Measurements from ENCODE around the gene AFG3L2. TPM values are rescaled to one million over a fixed set of nuclear protein-coding genes. Genes with fewer than 3 reads are reported as not detected.

AFG3L2 gene
- total and polyA plus RNA-seq, 2 of the 8 experiments (the other 6 are each of a cell fraction or from before 2014, with no cell fraction given): 29.7 to 84.8 TPM

DNA sequence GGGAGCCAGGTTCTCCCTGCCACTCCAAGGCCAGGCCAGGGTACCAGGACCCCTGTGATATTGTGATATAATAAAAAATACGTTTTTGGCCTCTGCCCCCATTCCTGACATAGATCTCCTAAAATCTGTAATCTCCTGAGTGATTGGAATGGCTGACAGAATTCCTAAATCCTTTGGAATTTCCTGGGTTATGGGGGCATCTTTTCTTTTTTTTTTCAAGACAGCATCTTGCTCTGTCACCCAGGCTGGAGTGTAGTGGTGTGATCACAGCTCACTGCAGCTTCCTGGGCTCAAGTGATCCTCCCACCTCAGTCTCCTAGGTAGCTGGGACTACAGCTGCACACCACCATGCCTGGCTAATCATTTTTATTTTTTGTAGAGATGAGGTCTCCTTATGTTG lies 95.2 kb downstream of the AFG3L2 start:
- no peak overlapping the region for H2BK120ac ChIP-seq (replicated peaks; ENCODE audit: low read depth, low read length)
- POLR2A ChIA-PET (ENCODE audit: partially characterized antibody): interaction anchor here (2.8 to 2.9 kb wide), 2 partner anchors 27 to 54 kb away, joined by 9 to 17 read pairs; partner anchors contain the start of gene TUBB6
- H2BK20ac ChIP-seq (ENCODE audit: low read length): no peak overlapping the region
- WGBS, 2 experiments (ENCODE audit: extremely low coverage in 1 of 2, insufficient coverage in 1 of 2, insufficient read length in 1 of 2, insufficient replicate concordance in 2 of 2, low coverage in 1 of 2, low lambda C conversion rate in 2 of 2, missing lambda C conversion rate in 1 of 2): 62% methylated on average over 1 of the region's 1 CpG; no CpG with 5 or more reads in 1 of the 2 experiments
- H3K9ac ChIP-seq (replicated peaks in 1 of 4; ENCODE audit: extremely low read depth in 1 of 4, low read depth in 3 of 4, low read length in 3 of 4): no peak overlapping the region
- H4K5ac ChIP-seq (ENCODE audit: insufficient read length, low read depth, low read length): no peak overlapping the region
- no peak overlapping the region for H2BK5ac ChIP-seq (ENCODE audit: low read depth, low read length)
- H3K27me3 ChIP-seq (replicated peaks in 1 of 4; ENCODE audit: control insufficient read depth in 3 of 4, extremely low read depth in 1 of 4, insufficient read depth in 3 of 4, low read length in 3 of 4): peaks cover 0 to 10% (median 2%) of the 10 kb centered on the region in 4 experiments; a peak in 6 of 7 replicates
- H4K91ac ChIP-seq (replicated peaks; ENCODE audit: insufficient read length, low read length): no peak overlapping the region
- CTCF ChIA-PET (ENCODE audit: partially characterized antibody): interaction anchor here (0.8 to 3.5 kb wide), 11 partner anchors 10 to 109 kb away, joined by 3 to 21 read pairs (median 10); partner anchors contain the start of gene AFG3L2
- no peaks in the 10 kb centered on the region for H4K20me1 ChIP-seq (replicated peaks in 1 of 2; ENCODE audit: control insufficient read depth in 1 of 2, insufficient read depth in 2 of 2, low read length in 2 of 2)
- no peak overlapping the region for H3K18ac ChIP-seq (ENCODE audit: extremely low read depth, low read length)
- H3K9me3 ChIP-seq (ENCODE audit: insufficient read depth in 2 of 2, low read depth in 1 of 2, low read length in 1 of 2): no peaks in the 10 kb centered on the region
- no peak overlapping the region for H3K4me2 ChIP-seq (ENCODE audit: insufficient read depth in 1 of 2, low read depth in 2 of 2, low read length in 2 of 2)
- DNase-seq (ENCODE audit: low read depth in 1 of 2, low spot score in 2 of 2) (no peak), FAIRE-seq (no peak)
- H3K4me3 ChIP-seq (ENCODE audit: extremely low read depth in 1 of 4, insufficient read depth in 2 of 4, low read depth in 3 of 4, low read length in 4 of 4): no peak overlapping the region
- H3K56ac ChIP-seq (replicated peaks; ENCODE audit: insufficient read length, low read depth, low read length): no peak overlapping the region
- no peaks in the 10 kb centered on the region for H3K79me1 ChIP-seq (ENCODE audit: low read depth, low read length)
- H2BK12ac ChIP-seq (ENCODE audit: low read depth, low read length): no peak overlapping the region
- no peak overlapping the region for H3K27ac ChIP-seq (ENCODE audit: low read depth, low read length)
- H3K4ac ChIP-seq (replicated peaks; ENCODE audit: insufficient read length, low read depth, low read length): no peak overlapping the region
- H3K23me2 ChIP-seq (ENCODE audit: low read depth, low read length): no peaks in the 10 kb centered on the region
- no peak overlapping the region for H3K23ac ChIP-seq (ENCODE audit: insufficient read length)
- no peaks in the 10 kb centered on the region for H3K79me2 ChIP-seq (ENCODE audit: control insufficient read depth in 1 of 2, insufficient read depth in 2 of 2, low read length in 2 of 2)
- H3K14ac ChIP-seq (ENCODE audit: insufficient read length): no peak overlapping the region
- H3K4me1 ChIP-seq (replicated peaks in 1 of 4; ENCODE audit: control insufficient read depth in 3 of 4, insufficient read depth in 4 of 4, low read length in 3 of 4): peaks cover 0 to 10% (median 7%) of the 10 kb centered on the region in 4 experiments; a peak in 6 of 7 replicates
- TF ChIP-seq ZNF274 (IDR thresholded peaks at IDR 0.05; ENCODE audit: borderline replicate concordance, extremely low read depth, low read length): no peak
- no peak for TF ChIP-seq KDM4A (IDR thresholded peaks at IDR 0.05; ENCODE audit: low read depth, low read length, severe bottlenecking)
- TF ChIP-seq YY1 (IDR thresholded peaks at IDR 0.05; ENCODE audit: low read depth, low read length): no peak
- TF ChIP-seq CBX8 (IDR thresholded peaks at IDR 0.05; ENCODE audit: borderline replicate concordance, low read depth, low read length): no peak
- TF ChIP-seq HDAC2 (IDR thresholded peaks at IDR 0.05; ENCODE audit: borderline replicate concordance in 1 of 2, low read depth in 2 of 2, low read length in 2 of 2): no peak
- TF ChIP-seq SIN3A (conservative IDR thresholded peaks at IDR 0.05 in 1 of 2, IDR thresholded peaks at IDR 0.05 in 1 of 2; ENCODE audit: low read depth in 1 of 2, low read length in 2 of 2): no peak
- no peak for TF ChIP-seq POU5F1 (IDR thresholded peaks at IDR 0.05; ENCODE audit: low read depth, low read length)
- TF ChIP-seq, protein P1, sequence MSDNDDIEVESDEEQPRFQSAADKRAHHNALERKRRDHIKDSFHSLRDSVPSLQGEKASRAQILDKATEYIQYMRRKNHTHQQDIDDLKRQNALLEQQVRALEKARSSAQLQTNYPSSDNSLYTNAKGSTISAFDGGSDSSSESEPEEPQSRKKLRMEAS (IDR thresholded peaks at IDR 0.05): no peak
- TF ChIP-seq CHD2 (IDR thresholded peaks at IDR 0.05; ENCODE audit: low read length): no peak
- no peak for TF ChIP-seq SP4 (IDR thresholded peaks at IDR 0.05; ENCODE audit: low read length)
- no peak overlapping the region for H2AFZ ChIP-seq (ENCODE audit: low read length)
- no peak overlapping the region for H2BK15ac ChIP-seq (ENCODE audit: low read length)
- H2AK5ac ChIP-seq (ENCODE audit: low read depth, low read length): no peak overlapping the region
- no peak overlapping the region for H4K8ac ChIP-seq (ENCODE audit: extremely low read depth, insufficient read depth, low read length)
- no peaks in the 10 kb centered on the region for H3K36me3 ChIP-seq (ENCODE audit: control insufficient read depth in 2 of 4, insufficient read depth in 4 of 4, low read length in 3 of 4)

Measured in H1 (cell line).